H9 (cell line): ENCODE data around the gene ZSCAN5A. TPM values are rescaled to one million over a fixed set of nuclear protein-coding genes. Genes with fewer than 3 reads are reported as not detected.
"Not testable (repeated sequence)": the region's sequence is repeated elsewhere in the genome, so short reads cannot be mapped to it uniquely, and the experiment has no call there.

ENCODE experiments used
- DNase-seq: peaks from one replicate; pipeline ENCODE4 v3.0.0-alpha.2; 2017
- H2AFZ ChIP-seq: one replicate; pipeline ENCODE4 v1.6.1; 2013; ENCODE audit warnings: mild to moderate bottlenecking, low read length, control low read depth, moderate library complexity
- H2AK5ac ChIP-seq: 2 replicates; pipeline ENCODE4 v1.6.1; 2013; ENCODE audit warnings: low read length, control low read depth, mixed read lengths; ENCODE audit not compliant: insufficient read length
- H2BK120ac ChIP-seq: one replicate; pipeline ENCODE4 v1.6.1; 2013; ENCODE audit warnings: low read depth, mild to moderate bottlenecking, low read length, control low read depth, inconsistent platforms; ENCODE audit not compliant: poor library complexity, severe bottlenecking
- H2BK12ac ChIP-seq: 2 replicates; pipeline ENCODE4 v1.6.1; 2013; ENCODE audit warnings: low read length, control low read depth, mixed read lengths, low read depth; ENCODE audit not compliant: insufficient read length
- H2BK15ac ChIP-seq: 2 replicates; pipeline ENCODE4 v1.6.1; 2013; ENCODE audit warnings: low read depth, low read length, control low read depth
- H2BK20ac ChIP-seq: one replicate; pipeline ENCODE4 v1.6.1; 2013; ENCODE audit warnings: low read depth, mild to moderate bottlenecking, low read length, control low read depth, inconsistent platforms; ENCODE audit not compliant: poor library complexity, severe bottlenecking
- H2BK5ac ChIP-seq: 2 replicates; pipeline ENCODE4 v1.6.1; 2013; ENCODE audit warnings: low read length, control low read depth, mixed read lengths; ENCODE audit not compliant: insufficient read length
- H3K14ac ChIP-seq: 2 replicates; pipeline ENCODE4 v1.6.1; 2013; ENCODE audit warnings: low read length, control low read depth; ENCODE audit not compliant: insufficient read depth
- H3K18ac ChIP-seq: 2 replicates; pipeline ENCODE4 v1.6.1; 2013; ENCODE audit warnings: low read depth, mild to moderate bottlenecking, mixed read lengths, low read length, control low read depth; ENCODE audit not compliant: insufficient read length
- H3K23ac ChIP-seq: 2 replicates; pipeline ENCODE4 v1.6.1; 2013; ENCODE audit warnings: low read length, control low read depth, mixed read lengths, low read depth; ENCODE audit not compliant: insufficient read length
- H3K23me2 ChIP-seq: 2 replicates; pipeline ENCODE4 v1.6.1; 2013; ENCODE audit warnings: low read depth, mild to moderate bottlenecking, mixed read lengths, low read length, control low read depth; ENCODE audit not compliant: insufficient read length, poor library complexity, severe bottlenecking
- H3K27ac ChIP-seq: 2 replicates; pipeline ENCODE4 v1.5.1; 2013; ENCODE audit warnings: low read length, control low read depth, mixed read lengths, low read depth; ENCODE audit not compliant: insufficient read length
- H3K27me3 ChIP-seq: 2 replicates; pipeline ENCODE4 v1.6.1; 2013; ENCODE audit warnings: low read length, control low read depth, inconsistent platforms; ENCODE audit not compliant: insufficient read depth
- H3K4ac ChIP-seq: 2 replicates; pipeline ENCODE4 v1.6.1; 2013; ENCODE audit warnings: low read depth, mild to moderate bottlenecking, control low read depth, inconsistent platforms, low read length, moderate library complexity
- H3K4me1 ChIP-seq: 2 replicates; pipeline ENCODE4 v1.6.1; 2013; ENCODE audit warnings: low read length, control low read depth, inconsistent platforms; ENCODE audit not compliant: insufficient read depth
- H3K4me2 ChIP-seq: 2 replicates; pipeline ENCODE4 v1.6.1; 2013; ENCODE audit warnings: low read length, control low read depth, mixed read lengths; ENCODE audit not compliant: insufficient read length, insufficient read depth
- H3K56ac ChIP-seq: 2 replicates; pipeline ENCODE4 v1.6.1; 2013; ENCODE audit warnings: low read depth, mild to moderate bottlenecking, mixed read lengths, low read length, control low read depth; ENCODE audit not compliant: insufficient read length
- H3K79me1 ChIP-seq: 2 replicates; pipeline ENCODE4 v1.6.1; 2013; ENCODE audit warnings: low read depth, mild to moderate bottlenecking, moderate library complexity, low read length, control low read depth, inconsistent platforms; ENCODE audit not compliant: insufficient read depth, poor library complexity, severe bottlenecking
- H3K79me2 ChIP-seq: 2 replicates; pipeline ENCODE4 v1.6.1; 2013; ENCODE audit warnings: low read length, control low read depth, inconsistent platforms; ENCODE audit not compliant: insufficient read depth
- H3K9ac ChIP-seq: 2 replicates; pipeline ENCODE4 v1.6.1; 2013; ENCODE audit warnings: low read length, control low read depth, mixed read lengths; ENCODE audit not compliant: insufficient read length; ENCODE audit errors: extremely low read depth
- H3K9me3 ChIP-seq: one replicate; pipeline ENCODE4 v1.6.1; 2013; ENCODE audit warnings: low read depth, low read length, inconsistent platforms; ENCODE audit not compliant: control insufficient read depth
- H3T11ph ChIP-seq: one replicate; pipeline ENCODE4 v1.6.1; 2013; ENCODE audit warnings: mild to moderate bottlenecking, low read length, control low read depth, inconsistent platforms
- H4K20me1 ChIP-seq: one replicate; pipeline ENCODE4 v1.6.1; 2013; ENCODE audit not compliant: control insufficient read depth, insufficient read length, insufficient read depth
- H4K5ac ChIP-seq: 2 replicates; pipeline ENCODE4 v1.6.1; 2013; ENCODE audit warnings: low read depth, mild to moderate bottlenecking, mixed read lengths, low read length, control low read depth; ENCODE audit not compliant: insufficient read length
- H4K8ac ChIP-seq: replicated peaks from 2 replicates; pipeline ENCODE4 v1.6.1; 2013; ENCODE audit warnings: low read length, control low read depth, mixed read lengths, low read depth; ENCODE audit not compliant: insufficient read length
- H4K91ac ChIP-seq: 2 replicates; pipeline ENCODE4 v1.6.1; 2013; ENCODE audit warnings: low read depth, mild to moderate bottlenecking, moderate library complexity, mixed read lengths, low read length, control low read depth; ENCODE audit not compliant: insufficient read length
- H3K27ac Mint-ChIP-seq, 3 experiments: 2 replicates in 2 of 3; 3 replicates in 1 of 3; pipeline ENCODE4 v1.8.0; 2020 to 2021; ENCODE audit warnings: mixed read lengths in 3 of 3, mild to moderate bottlenecking in 1 of 3, moderate library complexity in 1 of 3
- H3K27me3 Mint-ChIP-seq: 2 replicates; pipeline ENCODE4 v1.8.0; 2021; ENCODE audit warnings: low read depth, mild to moderate bottlenecking, moderate library complexity, mixed read lengths
- H3K36me3 Mint-ChIP-seq, 3 experiments: 2 replicates in 2 of 3; 3 replicates in 1 of 3; pipeline ENCODE4 v1.8.0; 2020 to 2021; ENCODE audit warnings: low read depth in 3 of 3, mixed read lengths in 3 of 3; ENCODE audit not compliant: insufficient read depth in 1 of 3
- H3K4me1 Mint-ChIP-seq, 2 experiments: 2 replicates each; pipeline ENCODE4 v1.8.0; 2020; ENCODE audit warnings: mixed read lengths in 2 of 2
- H3K4me3 Mint-ChIP-seq, 2 experiments: 2 replicates in 1 of 2; 3 replicates in 1 of 2; pipeline ENCODE4 v1.8.0; 2020 to 2021; ENCODE audit warnings: mild to moderate bottlenecking in 2 of 2, mixed read lengths in 2 of 2, moderate library complexity in 1 of 2
- H3K9me3 Mint-ChIP-seq, 2 experiments: 2 replicates in 1 of 2; 3 replicates in 1 of 2; pipeline ENCODE4 v1.8.0; 2020; ENCODE audit warnings: mild to moderate bottlenecking in 2 of 2, mixed read lengths in 2 of 2, moderate library complexity in 1 of 2
- CTCF ChIP-seq: fragments of 200-600 bp; sonication (generic); conservative IDR thresholded peaks from 3 replicates; pipeline ENCODE4 v1.8.0; 2021; ENCODE audit warnings: antibody characterized with exemption, mild to moderate bottlenecking
- WGBS: extraction: QIAGEN DNeasy Blood & Tissue Kit; methylation state at CpG from one replicate; pipeline ENCODE4 v1.1.7; 2013; ENCODE audit warnings: missing lambda C conversion rate, low lambda C conversion rate, mixed read lengths; ENCODE audit not compliant: insufficient read length; ENCODE audit errors: extremely low coverage; 5-methylcytosine and 5-hydroxymethylcytosine counted together
- total RNA-seq: library from RNA; stranded (reverse); gene quantifications from 2 replicates; pipeline ENCODE4 v1.2.1, GENCODE V29; 2021

ZSCAN5A gene
- total RNA-seq, 1 experiment from 2014 or later, result 12.5 TPM

DNA sequence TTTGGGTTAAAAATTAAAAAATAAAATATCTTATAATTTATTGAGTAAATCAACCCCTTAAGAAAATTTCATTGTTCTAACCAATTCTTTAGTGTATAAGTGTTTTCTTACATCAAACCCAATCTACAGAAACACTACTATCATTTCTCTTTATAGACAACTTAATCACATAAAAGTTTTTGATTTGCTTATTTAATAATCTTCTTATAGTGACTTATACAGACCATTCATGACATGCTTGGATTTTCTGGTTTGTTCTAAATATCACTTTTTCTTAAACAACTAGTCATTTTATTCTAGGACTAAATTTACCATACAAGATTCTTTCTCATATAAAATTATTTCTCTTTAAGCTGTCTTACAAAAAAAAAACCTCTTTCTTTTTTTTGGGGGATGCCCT is 27.3 kb upstream of the ZSCAN5A start:
- Histone ChIP-seq H3K9ac (no peak overlapping the region), H2BK12ac (no peak overlapping the region), H2AFZ (no peak overlapping the region), H3K27me3 (no peaks in the 10 kb centered on the region), H2BK5ac (no peak overlapping the region), H4K20me1 (peaks cover 3% of the 10 kb centered on the region), H2BK120ac (no peak overlapping the region), H3K4me2 (no peak overlapping the region), H3K56ac (no peak overlapping the region), H3K23ac (no peak overlapping the region), H3K79me2 (no peaks in the 10 kb centered on the region), H3K9me3 (peaks cover 50% of the 10 kb centered on the region), H3K79me1 (no peaks in the 10 kb centered on the region), H4K8ac (no peak overlapping the region), H3K18ac (no peak overlapping the region), H2AK5ac (no peak overlapping the region), H3K14ac (no peak overlapping the region), H2BK15ac (no peak overlapping the region), H2BK20ac (no peak overlapping the region), H3T11ph (no peak overlapping the region), H3K4me1 (no peaks in the 10 kb centered on the region), H3K27ac (no peak overlapping the region), H3K4ac (no peak overlapping the region), H4K5ac (no peak overlapping the region), H3K23me2 (no peaks in the 10 kb centered on the region), H4K91ac (no peak overlapping the region)
- no peak overlapping the region for H3K4me3 Mint-ChIP-seq
- peaks cover 4% of the 10 kb centered on the region for H3K27me3 Mint-ChIP-seq
- H3K36me3 Mint-ChIP-seq, result peaks cover 18 to 31% (median 24%) of the 10 kb centered on the region in 3 experiments; a peak in 6 of 7 replicates
- TF ChIP-seq CTCF, result no peak
- no peak overlapping the region for H3K27ac Mint-ChIP-seq
- H3K4me1 Mint-ChIP-seq, result peaks cover 4 to 12% of the 10 kb centered on the region in 2 experiments; a peak in 3 of 4 replicates
- peaks cover 71 to 81% of the 10 kb centered on the region in 2 experiments for H3K9me3 Mint-ChIP-seq
- DNase-seq, result no peak

DNA sequence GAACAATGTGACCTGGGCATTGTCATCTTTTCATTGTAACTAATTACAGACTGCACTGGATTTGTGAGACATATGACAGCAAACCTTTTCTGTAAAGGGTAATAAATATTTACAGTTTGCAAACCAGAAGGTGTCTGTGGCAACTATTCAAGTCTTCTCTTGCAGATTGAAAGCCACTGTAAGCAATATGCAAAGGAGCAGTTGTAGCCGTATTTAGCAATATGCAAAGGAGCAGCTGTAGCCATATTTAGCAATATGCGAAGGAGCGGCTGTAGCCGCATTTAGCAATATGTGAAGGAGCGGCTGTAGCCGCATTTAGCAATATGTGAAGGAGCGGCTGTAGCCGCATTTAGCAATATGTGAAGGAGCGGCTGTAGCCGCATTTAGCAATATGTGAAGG is 24.4 kb upstream of the ZSCAN5A start:
- H2BK20ac ChIP-seq, H3K4me1 ChIP-seq, H3K18ac ChIP-seq, H2AK5ac ChIP-seq, H2BK15ac ChIP-seq, DNase-seq, H2AFZ ChIP-seq, H3K27ac ChIP-seq, H3K9ac ChIP-seq, H2BK120ac ChIP-seq, H4K91ac ChIP-seq, H3K23me2 ChIP-seq, H3T11ph ChIP-seq, H3K27me3 ChIP-seq, H3K23ac ChIP-seq, H3K4me3 Mint-ChIP-seq, H3K4me1 Mint-ChIP-seq, H3K79me1 ChIP-seq, H3K27me3 Mint-ChIP-seq, H2BK12ac ChIP-seq, H3K4me2 ChIP-seq, H3K4ac ChIP-seq, H4K8ac ChIP-seq, H3K27ac Mint-ChIP-seq, H3K79me2 ChIP-seq, H4K20me1 ChIP-seq, H2BK5ac ChIP-seq, H4K5ac ChIP-seq, H3K56ac ChIP-seq, H3K14ac ChIP-seq: not testable (repeated sequence)
- peaks cover 17 to 29% (median 24%) of the 10 kb centered on the region in 3 experiments; a peak in 6 of 7 replicates for H3K36me3 Mint-ChIP-seq
- WGBS, result no CpG with 5 or more reads among the region's 10 CpGs
- H3K9me3 Mint-ChIP-seq, result peaks cover 71 to 80% of the 10 kb centered on the region in 2 experiments
- peaks cover 50% of the 10 kb centered on the region for H3K9me3 ChIP-seq
